ENCODE measurements around the gene ABCC1.

Gene ABCC1

DNA sequence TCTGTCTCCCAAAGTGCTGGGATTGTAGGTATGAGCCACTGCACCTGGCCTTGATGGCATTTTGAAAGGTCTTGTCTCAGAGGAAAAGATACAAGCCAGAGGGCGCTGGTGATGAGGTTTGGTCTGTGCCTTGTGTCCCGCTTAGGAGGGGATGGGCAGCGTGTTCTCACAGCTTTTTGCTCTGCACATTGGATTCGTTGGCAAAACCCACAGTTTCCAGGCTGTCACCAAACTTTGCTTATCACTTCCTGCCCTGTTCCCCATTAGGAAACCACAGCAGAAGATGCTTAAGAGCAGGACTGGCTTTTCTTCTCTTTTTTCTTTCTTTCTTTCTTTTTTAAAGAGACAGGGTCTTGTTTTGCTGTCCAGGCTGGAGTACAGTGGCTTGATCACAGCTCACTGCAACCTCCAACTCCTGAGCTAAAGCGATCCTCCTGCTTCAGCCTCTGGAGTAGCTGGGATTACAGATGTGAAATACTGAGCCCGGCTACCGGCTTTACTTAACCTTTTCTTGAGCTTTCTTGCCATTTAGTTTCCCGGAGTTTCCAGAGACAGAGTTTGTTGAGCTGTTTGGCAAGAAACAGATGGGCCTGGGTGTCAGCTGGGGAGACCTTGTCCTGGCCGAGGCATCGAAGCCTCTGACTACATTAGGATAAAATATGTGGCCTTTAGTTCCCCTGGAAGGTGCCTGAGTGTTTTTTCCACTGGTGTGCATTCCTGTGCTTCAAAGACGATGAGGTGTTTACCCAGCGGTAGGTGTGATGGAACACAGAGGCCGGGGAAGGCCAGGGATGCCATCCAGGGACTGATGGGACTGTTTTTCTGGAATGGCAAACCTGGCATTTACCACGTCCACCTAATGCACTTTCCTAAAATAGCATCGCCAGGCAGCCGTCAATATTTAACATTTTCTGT lies 112.9 kb downstream of the ABCC1 start:
- Histone ChIP-seq H3K9me3 (no peaks in the 10 kb centered on the region), H3K36me3 (peaks cover 39% of the 10 kb centered on the region), H3K27ac (peak overlapping the region; percentile 58), H3K27me3 (no peaks in the 10 kb centered on the region), H3K4me1 (ENCODE audit: control insufficient read depth in 1 of 2, insufficient read depth in 1 of 2, low read depth in 1 of 2, low read length in 1 of 2) (peaks cover 10 to 14% of the 10 kb centered on the region in 2 experiments), H3K4me3 (ENCODE audit: low read depth in 1 of 2, low read length in 1 of 2) (no peak overlapping the region)
- TF ChIP-seq, protein P1, sequence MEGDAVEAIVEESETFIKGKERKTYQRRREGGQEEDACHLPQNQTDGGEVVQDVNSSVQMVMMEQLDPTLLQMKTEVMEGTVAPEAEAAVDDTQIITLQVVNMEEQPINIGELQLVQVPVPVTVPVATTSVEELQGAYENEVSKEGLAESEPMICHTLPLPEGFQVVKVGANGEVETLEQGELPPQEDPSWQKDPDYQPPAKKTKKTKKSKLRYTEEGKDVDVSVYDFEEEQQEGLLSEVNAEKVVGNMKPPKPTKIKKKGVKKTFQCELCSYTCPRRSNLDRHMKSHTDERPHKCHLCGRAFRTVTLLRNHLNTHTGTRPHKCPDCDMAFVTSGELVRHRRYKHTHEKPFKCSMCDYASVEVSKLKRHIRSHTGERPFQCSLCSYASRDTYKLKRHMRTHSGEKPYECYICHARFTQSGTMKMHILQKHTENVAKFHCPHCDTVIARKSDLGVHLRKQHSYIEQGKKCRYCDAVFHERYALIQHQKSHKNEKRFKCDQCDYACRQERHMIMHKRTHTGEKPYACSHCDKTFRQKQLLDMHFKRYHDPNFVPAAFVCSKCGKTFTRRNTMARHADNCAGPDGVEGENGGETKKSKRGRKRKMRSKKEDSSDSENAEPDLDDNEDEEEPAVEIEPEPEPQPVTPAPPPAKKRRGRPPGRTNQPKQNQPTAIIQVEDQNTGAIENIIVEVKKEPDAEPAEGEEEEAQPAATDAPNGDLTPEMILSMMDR (IDR thresholded peaks at IDR 0.05), result no peak

- TF ChIP-seq, protein P1 (IDR thresholded peaks at IDR 0.05), result no peak
- Histone ChIP-seq H3K4me1 (ENCODE audit: control insufficient read depth in 1 of 2, insufficient read depth in 1 of 2, low read depth in 1 of 2, low read length in 1 of 2) (peaks cover 10 to 14% of the 10 kb centered on the region in 2 experiments), H3K9me3 (no peaks in the 10 kb centered on the region), H3K27me3 (no peaks in the 10 kb centered on the region), H3K27ac (no peak overlapping the region), H3K4me3 (ENCODE audit: low read depth in 1 of 2, low read length in 1 of 2) (no peak overlapping the region), H3K36me3 (peaks cover 35% of the 10 kb centered on the region)
Measured at GRCh38 chr16:16063683-16064082, 114.3 kb downstream of the ABCC1 start.

GRCh38 chr16:16064874-16065384 lies 115.5 kb downstream of the ABCC1 start:
- Histone ChIP-seq H3K9me3 (no peaks in the 10 kb centered on the region), H3K36me3 (peaks cover 32% of the 10 kb centered on the region), H3K27me3 (no peaks in the 10 kb centered on the region), H3K4me3 (ENCODE audit: low read depth in 1 of 2, low read length in 1 of 2) (no peak overlapping the region), H3K27ac (no peak overlapping the region), H3K4me1 (ENCODE audit: control insufficient read depth in 1 of 2, insufficient read depth in 1 of 2, low read depth in 1 of 2, low read length in 1 of 2) (peaks cover 10 to 14% of the 10 kb centered on the region in 2 experiments)
- TF ChIP-seq, protein P1 (IDR thresholded peaks at IDR 0.05), result no peak

DNA sequence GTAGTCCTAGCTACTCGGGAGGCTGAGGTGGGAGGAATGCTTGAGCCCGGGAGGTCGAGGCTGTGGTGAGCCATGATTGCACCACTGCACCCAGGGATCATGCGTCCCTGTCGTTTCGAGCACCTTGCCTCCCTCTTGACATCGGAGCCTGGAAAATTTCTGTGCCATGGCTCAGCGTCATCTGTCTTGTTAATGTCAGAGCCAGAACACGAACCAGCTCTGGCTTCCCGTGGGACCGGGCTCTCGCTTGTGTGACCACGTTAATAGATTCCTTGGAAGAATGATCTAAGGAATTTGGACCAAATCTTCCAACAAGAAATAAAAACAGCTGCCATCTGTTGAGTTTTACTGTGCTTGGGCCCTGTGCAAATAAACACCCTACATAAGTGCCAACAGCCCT lies 117.7 kb downstream of the ABCC1 start:
- Histone ChIP-seq H3K9me3 (no peaks in the 10 kb centered on the region), H3K4me1 (ENCODE audit: control insufficient read depth in 1 of 2, insufficient read depth in 1 of 2, low read depth in 1 of 2, low read length in 1 of 2) (peaks cover 4 to 5% of the 10 kb centered on the region in 2 experiments), H3K4me3 (ENCODE audit: low read depth in 1 of 2, low read length in 1 of 2) (no peak overlapping the region), H3K36me3 (peaks cover 28% of the 10 kb centered on the region), H3K27ac (no peak overlapping the region), H3K27me3 (no peaks in the 10 kb centered on the region)
- TF ChIP-seq, protein P1 (IDR thresholded peaks at IDR 0.05), result no peak

DNA sequence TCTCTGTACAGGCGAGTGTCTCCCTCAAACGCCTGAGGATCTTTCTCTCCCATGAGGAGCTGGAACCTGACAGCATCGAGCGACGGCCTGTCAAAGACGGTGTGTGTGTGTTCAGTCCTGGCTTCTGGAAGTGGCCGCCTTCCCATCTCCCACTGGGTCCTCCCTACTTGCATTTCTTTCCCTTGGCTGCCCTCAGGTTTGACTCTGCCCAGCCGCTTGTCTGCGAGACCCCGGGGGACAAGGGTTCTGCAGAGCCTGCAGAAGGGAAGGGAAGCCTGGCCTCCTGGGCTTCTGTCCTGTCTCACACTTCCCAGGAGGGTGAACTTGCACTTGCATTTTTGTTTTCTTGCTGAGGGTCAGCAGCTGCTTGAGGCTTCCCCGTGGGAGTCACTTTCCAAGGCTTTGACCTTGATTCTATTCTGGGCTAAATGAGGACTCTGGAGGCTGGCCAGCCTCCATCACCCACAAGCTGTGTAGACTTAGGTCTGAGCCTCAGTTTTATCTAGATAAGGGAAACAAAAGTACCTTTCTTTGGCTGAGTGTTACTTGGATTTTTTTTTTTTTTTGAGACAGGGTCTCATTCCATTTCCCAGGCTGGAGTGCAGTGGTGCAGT lies 122.3 kb downstream of the ABCC1 start:
- Histone ChIP-seq H3K4me1 (ENCODE audit: control insufficient read depth in 1 of 2, insufficient read depth in 1 of 2, low read depth in 1 of 2, low read length in 1 of 2) (peaks cover 30% of the 10 kb centered on the region in 2 experiments), H3K27me3 (no peaks in the 10 kb centered on the region), H3K9me3 (no peaks in the 10 kb centered on the region), H3K27ac (no peak overlapping the region), H3K36me3 (peaks cover 30% of the 10 kb centered on the region), H3K4me3 (ENCODE audit: low read depth in 1 of 2, low read length in 1 of 2) (no peak overlapping the region)
- TF ChIP-seq, protein P1 (IDR thresholded peaks at IDR 0.05), result no peak
